Activated T-cell treated with anti-CD3 and anti-CD28 coated beads, Interleukin-2, amount 50 U/mL, for 1 hour (primary cell): ENCODE measurements around the gene TTC39A.
"Not testable (repeated sequence)": the region's sequence is repeated elsewhere in the genome, so short reads cannot be mapped to it uniquely, and the experiment has no call there.

Experiments
- DNase-seq: peaks from one replicate; pipeline ENCODE4 v3.0.0-alpha.2; 2020

TTC39A gene

DNA sequence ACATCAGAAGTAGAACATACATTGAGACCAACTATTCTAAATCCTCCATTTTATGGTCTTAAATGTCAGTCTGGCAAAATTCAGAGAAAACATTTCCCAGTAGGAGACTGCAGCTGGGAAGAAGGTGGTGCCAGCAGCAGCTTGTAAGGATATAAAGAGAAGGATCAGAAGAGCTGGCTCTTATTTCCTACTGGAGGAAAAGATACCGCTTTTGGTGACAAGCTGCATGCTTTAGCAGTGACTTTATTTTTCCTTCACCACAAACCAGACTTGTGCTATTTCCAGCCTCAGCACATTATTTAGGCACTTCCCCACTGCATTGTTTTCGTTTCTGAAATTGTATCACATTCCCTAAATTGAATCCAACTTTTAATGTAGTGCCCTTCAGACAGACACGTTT, 65.9 kb downstream of the TTC39A start:
- no peak for DNase-seq

DNA sequence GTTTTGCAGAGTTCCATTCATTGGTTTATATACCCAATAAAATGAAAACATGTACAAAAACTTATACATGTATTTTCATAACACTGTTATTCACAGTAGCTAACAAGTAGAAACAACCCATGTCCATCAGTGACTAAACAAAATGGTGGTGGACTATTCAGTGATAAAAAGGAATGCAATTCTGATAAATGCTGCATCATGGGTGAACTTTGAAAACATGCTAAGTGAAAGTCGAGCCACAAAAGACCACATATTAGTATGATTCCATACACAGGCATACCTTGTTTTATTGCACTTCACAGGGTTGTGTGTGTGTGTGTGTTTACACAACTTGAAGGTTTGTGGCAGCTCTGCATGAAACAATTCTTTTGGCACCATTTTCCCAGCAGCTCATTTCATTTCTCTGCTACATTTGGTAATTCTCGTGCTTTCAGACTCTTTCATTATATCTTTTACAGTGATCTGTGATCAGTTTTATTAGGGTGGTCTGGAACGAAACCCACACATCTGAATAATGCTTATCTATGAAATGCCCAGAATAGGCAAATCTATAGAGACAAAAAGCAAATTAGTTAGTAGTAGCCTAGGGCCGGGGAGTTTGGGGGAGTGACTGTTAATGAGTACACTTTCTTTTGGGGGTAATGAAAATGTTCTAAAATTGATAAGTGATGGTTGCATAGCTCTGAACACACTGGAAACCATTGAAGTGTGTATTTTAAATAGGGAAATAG, 67.0 kb downstream of the TTC39A start:
- no peak for DNase-seq

DNA sequence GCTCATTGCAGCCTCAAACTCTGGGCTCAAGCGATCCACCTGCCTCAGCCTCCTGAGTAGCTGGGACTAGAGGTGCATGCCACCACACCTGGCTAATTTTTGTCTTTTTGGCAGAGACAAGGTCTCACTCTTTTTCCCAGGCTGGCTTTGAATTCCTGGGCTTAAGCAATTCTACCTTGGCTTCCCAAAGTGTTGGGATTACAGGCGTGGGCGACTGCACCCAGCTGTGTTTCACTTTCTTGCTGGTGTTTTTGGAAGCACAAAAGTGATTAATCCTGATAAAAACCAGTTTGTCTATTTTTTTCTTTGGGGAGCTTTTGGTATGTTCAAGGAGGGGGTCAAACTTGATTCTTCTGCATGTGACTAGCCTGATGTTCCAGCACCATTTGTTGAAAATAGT, 75.0 kb downstream of the TTC39A start:
- DNase-seq: no peak

GRCh38 chr1:51253691-51254090, 76.7 kb downstream of the TTC39A start:
- no peak for DNase-seq

DNA sequence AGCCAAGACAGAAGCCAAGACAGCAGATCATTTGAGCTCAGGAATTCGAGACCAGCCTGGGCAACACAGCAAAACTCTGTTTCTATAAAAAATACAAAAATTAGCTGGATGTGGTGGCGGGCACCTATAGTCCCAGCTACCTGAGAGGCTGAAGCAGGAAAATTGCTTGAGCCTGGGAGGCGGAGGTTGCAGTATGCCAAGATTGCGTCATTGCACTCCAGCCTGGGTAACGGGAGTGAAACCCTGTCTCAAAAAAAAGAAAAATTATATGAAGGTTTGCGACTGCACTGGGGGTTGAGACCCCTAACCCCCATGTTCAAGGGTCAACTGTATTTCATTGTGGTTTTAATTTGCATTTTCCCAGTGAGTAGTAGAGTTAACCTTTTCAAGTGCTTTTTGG, 78.0 kb downstream of the TTC39A start:
- no peak for DNase-seq

GRCh38 chr1:51251165-51251564, 79.2 kb downstream of the TTC39A start:
- DNase-seq: not testable (repeated sequence)

DNA sequence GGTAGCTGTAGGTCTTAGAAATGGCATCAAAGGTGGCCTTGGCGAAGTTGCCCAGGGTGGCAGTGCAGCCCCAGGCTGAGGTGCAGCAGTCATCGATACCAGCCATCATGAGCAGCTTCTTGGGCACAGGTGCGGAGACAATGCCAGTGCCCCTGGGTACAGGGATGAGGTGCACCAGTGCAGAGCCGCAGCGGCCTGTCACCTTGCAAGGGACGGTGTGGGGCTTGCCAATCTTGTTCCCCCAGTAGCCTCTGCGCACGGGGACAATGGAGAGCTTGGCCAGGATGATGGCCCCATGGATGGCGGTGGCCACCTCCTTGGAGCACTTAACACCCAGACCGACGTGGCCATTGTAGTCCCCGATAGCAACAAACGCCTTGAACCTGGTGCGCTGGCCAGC, 79.6 kb downstream of the TTC39A start:
- not testable (repeated sequence) for DNase-seq

DNA sequence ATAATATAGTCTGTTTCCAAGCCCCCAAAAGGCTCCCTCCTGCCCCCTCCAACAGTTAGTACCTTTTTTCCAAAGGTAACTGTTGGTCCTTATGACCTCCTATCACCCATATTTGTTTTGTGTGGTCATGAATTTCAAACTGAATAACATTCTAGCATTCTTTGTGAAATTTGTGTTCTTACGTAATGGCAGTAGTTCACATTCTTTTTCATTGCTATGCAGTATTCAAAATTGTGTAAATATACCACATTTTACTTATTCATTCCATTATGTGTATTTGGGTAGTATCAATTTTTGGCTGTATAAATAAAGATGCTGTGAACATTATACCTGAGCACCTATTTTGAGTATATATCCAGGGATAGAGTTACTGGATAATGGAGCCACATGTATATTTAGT, 80.9 kb downstream of the TTC39A start:
- DNase-seq: no peak

DNA sequence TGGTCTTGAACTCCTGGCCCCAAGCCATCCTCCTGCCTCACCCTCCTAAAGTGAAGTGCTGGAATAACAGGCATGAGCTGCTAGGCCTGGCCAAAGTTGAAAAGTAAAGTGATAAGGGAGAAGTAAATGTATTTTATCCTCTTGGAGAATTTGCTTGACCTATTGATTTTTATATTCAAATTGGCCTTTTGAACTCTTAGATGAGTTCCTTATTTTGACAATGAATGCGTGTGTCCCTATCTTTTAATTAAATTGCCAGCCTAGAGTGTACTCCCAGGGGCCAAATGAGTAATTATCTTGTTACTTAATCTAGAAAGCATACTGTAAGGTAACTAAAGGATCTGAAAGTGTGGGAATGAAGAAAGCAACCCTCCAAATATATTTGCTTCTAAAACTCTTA, 82.9 kb downstream of the TTC39A start:
- DNase-seq: no peak

DNA sequence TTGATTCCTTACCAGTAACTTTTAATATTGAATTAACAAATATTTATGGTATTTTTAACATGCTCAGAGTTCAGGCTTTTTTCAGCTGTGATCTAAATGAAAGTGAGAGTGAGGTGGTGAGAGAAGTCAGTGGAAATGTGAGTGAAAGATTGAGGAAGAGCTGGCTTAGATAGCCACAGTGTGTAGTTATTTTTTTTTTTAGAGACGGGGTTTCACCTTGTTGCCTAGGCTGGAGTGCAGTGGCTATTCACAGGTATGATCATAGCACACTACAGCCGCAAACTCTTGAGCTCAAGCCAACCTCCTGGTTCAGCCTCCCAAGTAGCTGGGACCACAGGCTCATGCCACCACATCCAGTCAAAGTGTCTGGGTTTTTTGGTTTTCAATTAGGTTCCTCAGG, 83.3 kb downstream of the TTC39A start:
- DNase-seq: no peak

- no peak for DNase-seq
Measured at GRCh38 chr1:51242546-51242945, 87.8 kb downstream of the TTC39A start.

DNA sequence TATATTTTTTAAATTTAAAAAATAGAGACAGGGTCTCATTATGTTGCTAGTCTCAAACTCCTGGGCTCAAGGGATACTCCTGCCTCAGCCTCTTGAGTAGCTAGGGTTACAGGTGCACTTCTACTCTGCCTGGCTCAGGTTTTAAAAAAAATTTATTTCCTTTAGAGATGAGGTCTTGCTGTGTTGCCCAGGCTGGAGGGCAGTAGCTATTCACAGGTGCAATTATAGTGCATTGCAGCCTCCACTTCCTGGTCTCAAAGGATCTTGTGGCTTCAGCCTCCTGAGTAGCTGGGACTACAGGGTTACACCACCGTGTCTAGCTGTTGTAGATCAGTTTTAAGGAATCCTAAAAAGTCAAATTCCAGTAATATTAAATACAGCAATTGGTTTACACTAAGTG, 89.2 kb downstream of the TTC39A start:
- no peak for DNase-seq

GRCh38 chr1:51240084-51240483, 90.3 kb downstream of the TTC39A start:
- DNase-seq: no peak

- no peak for DNase-seq
Measured at GRCh38 chr1:51238034-51238403, 92.3 kb downstream of the TTC39A start.

DNA sequence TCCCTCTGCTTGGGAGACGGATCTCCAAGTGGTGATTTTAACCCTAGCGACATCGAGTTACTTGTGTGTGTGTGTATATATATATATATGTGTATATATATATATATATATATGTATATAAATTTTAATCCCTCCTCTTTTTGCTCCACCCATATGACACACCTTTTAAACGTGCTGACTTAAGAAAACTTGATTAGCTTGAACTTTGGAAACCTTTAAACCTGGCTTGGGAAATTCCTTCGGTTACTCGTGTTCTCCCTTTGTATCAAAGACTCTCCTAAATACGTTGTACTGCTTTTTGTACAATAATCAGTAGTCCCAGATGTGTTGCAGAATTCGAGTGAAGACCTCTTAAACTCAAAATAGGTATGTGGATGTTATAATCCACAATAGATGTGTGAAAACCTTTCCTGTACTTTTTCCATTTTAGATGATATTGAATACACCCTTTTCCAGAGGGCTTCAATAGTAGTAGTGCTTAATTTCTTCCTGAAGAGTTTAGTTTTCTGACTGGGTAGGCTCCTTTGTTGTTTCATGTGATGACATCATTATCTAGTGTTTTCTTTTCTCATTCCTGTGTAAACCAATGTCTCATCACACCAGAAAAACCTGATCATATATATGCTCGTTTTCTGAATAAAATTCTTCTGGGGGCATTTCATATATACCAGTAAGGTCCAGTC, 92.9 kb downstream of the TTC39A start:
- no peak for DNase-seq
